SH-SY5Y (cell line): Measurements from ENCODE around the gene MEP1B.

Source experiments
- GATA2 ChIP-seq: IDR thresholded peaks from 2 replicates; pipeline ENCODE4 v1.6.1; 2011; ENCODE audit warnings: mild to moderate bottlenecking, low read depth, low read length
- GATA3 ChIP-seq: IDR thresholded peaks from 2 replicates; pipeline ENCODE4 v1.6.1; 2011; ENCODE audit warnings: low read depth, mild to moderate bottlenecking, low read length, moderate library complexity

The MEP1B gene

GRCh38 chr18:32189790-32190189 is at the start of gene MEP1B:
TSS of gene MEP1B (plus strand) at chr18:32190039. CDS start at chr18:32190071, 32 bp downstream.
- TF ChIP-seq GATA2: no peak
- no peak for TF ChIP-seq GATA3

DNA sequence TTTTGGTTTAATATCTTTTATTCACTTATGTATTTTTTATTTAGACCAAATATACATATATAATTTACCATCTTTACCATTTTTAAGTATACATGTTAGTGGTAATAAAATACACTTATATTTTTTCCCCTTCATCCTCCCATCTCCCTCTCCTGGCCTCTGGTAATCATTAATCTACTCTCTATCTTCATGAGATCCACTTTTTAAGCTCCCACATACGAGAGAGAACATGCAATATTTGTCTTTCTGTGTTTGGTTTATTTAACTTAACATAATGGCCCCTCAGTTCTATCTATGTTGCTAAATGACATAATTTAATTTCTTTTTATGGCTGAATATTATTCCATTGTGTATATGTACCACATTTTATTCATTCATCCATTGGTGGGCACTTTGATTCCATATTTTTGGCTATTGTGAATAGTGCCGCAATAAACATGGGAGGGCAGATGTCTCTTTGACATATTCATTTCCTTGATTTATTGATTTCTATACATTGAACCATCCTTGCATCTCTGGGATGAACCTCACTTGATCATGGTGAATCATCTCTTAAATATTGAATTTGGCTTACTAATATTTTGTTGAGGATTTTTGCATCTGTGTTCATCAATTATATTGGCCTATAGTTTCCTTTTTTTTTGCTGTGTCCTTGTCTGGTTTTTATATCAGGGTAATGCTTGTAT is 41.5 kb upstream of the MEP1B start:
- TF ChIP-seq GATA2 (no peak), GATA3 (no peak)

GRCh38 chr18:32152705-32153448 is 37.0 kb upstream of the MEP1B start:
- TF ChIP-seq GATA3 (no peak), GATA2 (no peak)

- TF ChIP-seq GATA3: no peak
These were observed 33.0 kb upstream of the MEP1B start for GRCh38 chr18:32156855-32157254.

DNA sequence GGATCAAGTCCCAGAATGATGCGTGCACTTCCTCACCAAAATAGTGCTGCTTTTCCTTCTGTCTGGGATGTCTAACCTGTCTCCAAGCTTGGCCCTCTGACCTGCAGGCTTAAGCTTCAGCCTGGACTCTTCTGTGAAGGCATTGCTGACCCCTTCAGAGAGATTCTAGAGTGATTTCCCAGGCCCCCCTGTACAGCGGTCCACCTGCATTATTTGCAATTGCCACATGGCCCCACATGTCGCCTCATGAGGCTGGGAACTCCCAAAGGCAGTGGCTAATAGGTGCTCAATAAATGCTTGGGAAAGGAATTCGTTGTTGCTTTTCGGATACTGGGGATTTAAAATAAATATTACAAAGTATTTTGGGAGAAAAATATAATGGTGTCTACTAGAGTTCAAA is 32.3 kb upstream of the MEP1B start:
- TF ChIP-seq GATA2 (no peak), GATA3 (no peak)

GRCh38 chr18:32158108-32158624 is 31.7 kb upstream of the MEP1B start:
- TF ChIP-seq GATA2: no peak
- no peak for TF ChIP-seq GATA3

GRCh38 chr18:32160547-32160946 is 29.3 kb upstream of the MEP1B start:
- TF ChIP-seq GATA3 (no peak), GATA2 (no peak)

DNA sequence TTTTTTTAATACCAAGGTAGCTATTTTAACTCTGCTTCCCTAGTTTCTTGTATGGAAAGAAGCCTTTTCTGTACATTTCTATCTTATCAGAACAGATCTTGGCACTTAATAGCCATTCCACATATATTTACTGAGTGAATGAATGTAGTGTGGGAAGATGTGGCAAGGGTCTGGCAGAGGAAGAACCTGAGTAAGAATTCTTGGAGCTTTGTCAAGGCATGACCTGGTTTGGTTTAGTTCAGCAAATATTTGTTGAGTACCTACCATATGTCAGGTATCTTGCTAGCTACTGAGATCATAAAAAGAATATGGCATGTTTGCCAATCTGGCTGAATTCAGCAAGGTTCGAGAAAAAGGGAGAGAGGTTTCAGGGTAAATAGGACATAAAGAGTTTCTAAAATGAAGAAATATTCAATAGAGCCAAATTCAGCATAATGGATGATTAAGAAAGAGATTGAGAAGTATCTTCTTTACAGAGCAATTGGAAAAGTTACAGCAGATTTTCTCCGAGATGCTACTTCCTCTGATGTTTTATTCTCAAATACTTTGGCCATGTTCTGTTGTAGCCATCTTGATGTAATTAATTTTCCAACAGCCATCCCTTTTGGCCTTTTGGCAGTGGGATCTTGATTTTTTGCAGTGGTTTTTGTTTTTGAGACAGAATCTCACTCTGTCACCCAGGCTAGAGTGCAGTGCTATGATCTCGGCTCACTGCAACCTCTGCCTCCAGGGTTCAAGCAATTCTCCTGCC is 21.7 kb upstream of the MEP1B start:
- TF ChIP-seq GATA3 (no peak), GATA2 (no peak)

DNA sequence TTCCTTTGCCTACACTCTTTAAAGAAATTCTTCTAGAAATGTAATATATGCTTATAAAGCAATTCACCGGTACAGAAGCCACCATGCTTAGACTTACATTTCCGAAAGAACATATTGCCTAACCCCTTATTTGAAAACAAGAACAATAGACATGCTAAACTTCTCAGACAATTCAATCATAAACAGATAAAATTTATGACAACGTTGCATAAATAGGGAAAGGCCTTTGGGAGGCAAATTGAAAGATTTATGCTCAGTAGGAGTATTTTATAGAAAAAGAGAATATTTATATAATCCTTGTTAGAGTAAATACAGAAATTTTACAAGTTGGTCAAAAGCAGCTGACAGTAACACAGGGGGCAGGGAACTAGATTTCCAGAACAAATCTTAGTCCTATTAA is 16.2 kb upstream of the MEP1B start:
- no peak for TF ChIP-seq GATA2
- no peak for TF ChIP-seq GATA3

- TF ChIP-seq GATA3 (no peak), GATA2 (no peak)
These were observed 15.1 kb upstream of the MEP1B start for GRCh38 chr18:32174719-32175118.

- no peak for TF ChIP-seq GATA3
- TF ChIP-seq GATA2: no peak
These were observed 14.6 kb upstream of the MEP1B start for GRCh38 chr18:32175265-32175664.

GRCh38 chr18:32177530-32177929 is 12.3 kb upstream of the MEP1B start:
- TF ChIP-seq GATA2: no peak
- no peak for TF ChIP-seq GATA3

- TF ChIP-seq GATA2 (no peak), GATA3 (no peak)
These were observed 6.3 kb upstream of the MEP1B start for GRCh38 chr18:32183503-32183902.

- TF ChIP-seq GATA3 (no peak), GATA2 (no peak)
These were observed 370 bp downstream of the MEP1B start for GRCh38 chr18:32190209-32190608.
